ENCODE results near the gene RNU5B-1.
"Not testable (repeated sequence)": the region's sequence is repeated elsewhere in the genome, so short reads cannot be mapped to it uniquely, and the experiment has no call there.

RNU5B-1 gene

GRCh38 chr15:65344914-65345275 lies 40.4 kb downstream of the RNU5B-1 start:
- DNase-seq = no peak

GRCh38 chr15:65346856-65347598 lies 42.5 kb downstream of the RNU5B-1 start:
- no peak for DNase-seq

- DNase-seq = not testable (repeated sequence)
These were observed 43.3 kb downstream of the RNU5B-1 start for GRCh38 chr15:65347756-65348155.

GRCh38 chr15:65349338-65349737 lies 44.9 kb downstream of the RNU5B-1 start:
- no peak for DNase-seq

- not testable (repeated sequence) for DNase-seq
These were observed 47.5 kb downstream of the RNU5B-1 start for GRCh38 chr15:65351972-65352371.
